ENCODE measurements around the gene GALP. TPM values are rescaled to one million over a fixed set of nuclear protein-coding genes. Genes with fewer than 3 reads are reported as not detected.
"Not testable (repeated sequence)": the region's sequence is repeated elsewhere in the genome, so short reads cannot be mapped to it uniquely, and the experiment has no call there.

Gene GALP
- total and polyA plus RNA-seq, 9 donors = not detected

GRCh38 chr19:56147307-56147706 is 28.5 kb upstream of the GALP start:
- Histone ChIP-seq H3K27ac (ENCODE audit: low read length) (peak overlapping the region; percentile 47), H3K36me3 (ENCODE audit: control insufficient read depth, insufficient read depth, low read length) (peaks cover 25% of the 10 kb centered on the region)
- DNase-seq = peak; percentile 36

GRCh38 chr19:56148096-56148495 is 27.7 kb upstream of the GALP start:
- Histone ChIP-seq H3K36me3 (ENCODE audit: control insufficient read depth, insufficient read depth, low read length) (peaks cover 25% of the 10 kb centered on the region), H3K9me3 (replicated peaks; ENCODE audit: control insufficient read depth, low read depth, low read length) (no peaks in the 10 kb centered on the region), H3K4me3 (ENCODE audit: low read length) (no peak overlapping the region), H3K27me3 (ENCODE audit: control insufficient read depth, insufficient read depth, low read length) (no peaks in the 10 kb centered on the region), H3K4me1 (ENCODE audit: control insufficient read depth, insufficient read depth, low read length) (peaks cover 19% of the 10 kb centered on the region), H3K27ac (ENCODE audit: low read length) (no peak overlapping the region)
- 91% methylated on average over 14 of the region's 15 CpGs for WGBS (ENCODE audit: insufficient coverage)
- DNase-seq = no peak

More at GRCh38 chr19:56147307-56147706, 28.5 kb upstream of the GALP start:
- H3K4me3 ChIP-seq (ENCODE audit: low read length) = no peak overlapping the region
- WGBS (ENCODE audit: insufficient coverage) = 84% methylated on average over 19 of the region's 22 CpGs
- H3K9me3 ChIP-seq (replicated peaks; ENCODE audit: control insufficient read depth, low read depth, low read length) = no peaks in the 10 kb centered on the region
- H3K4me1 ChIP-seq (ENCODE audit: control insufficient read depth, insufficient read depth, low read length) = peaks cover 24% of the 10 kb centered on the region
- no peaks in the 10 kb centered on the region for H3K27me3 ChIP-seq (ENCODE audit: control insufficient read depth, insufficient read depth, low read length)

DNA sequence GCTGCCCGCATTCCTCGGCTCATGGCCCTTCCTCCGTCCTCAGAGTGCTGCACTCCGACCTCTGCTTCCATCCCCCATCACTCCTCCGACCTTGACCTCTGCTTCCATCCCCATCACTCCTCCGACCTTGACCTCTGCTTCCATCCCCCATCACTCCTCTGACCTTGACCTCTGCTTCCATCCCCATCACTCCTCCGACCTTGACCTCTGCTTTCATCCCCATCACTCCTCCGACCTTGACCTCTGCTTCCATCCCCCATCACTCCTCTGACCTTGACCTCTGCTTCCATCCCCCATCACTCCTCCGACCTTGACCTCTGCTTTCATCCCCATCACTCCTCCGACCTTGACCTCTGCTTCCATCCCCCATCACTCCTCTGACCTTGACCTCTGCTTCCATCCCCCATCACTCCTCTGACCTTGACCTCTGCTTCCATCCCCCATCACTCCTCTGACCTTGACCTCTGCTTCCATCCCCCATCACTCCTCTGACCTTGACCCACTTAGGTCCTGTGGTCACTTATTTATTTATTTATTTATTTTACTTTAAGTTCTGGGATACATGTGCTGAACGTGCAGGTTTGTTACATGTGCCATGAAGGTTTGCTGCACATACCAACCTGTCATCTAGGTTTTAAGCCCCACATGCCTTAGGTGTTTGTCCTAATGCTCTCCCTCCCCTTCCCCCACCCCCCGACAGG is 26.7 kb upstream of the GALP start:
- not testable (repeated sequence) for DNase-seq; H3K27me3 ChIP-seq (ENCODE audit: control insufficient read depth, insufficient read depth, low read length); H3K4me3 ChIP-seq (ENCODE audit: low read length); H3K9me3 ChIP-seq (replicated peaks; ENCODE audit: control insufficient read depth, low read depth, low read length); H3K27ac ChIP-seq (ENCODE audit: low read length)
- H3K4me1 ChIP-seq (ENCODE audit: control insufficient read depth, insufficient read depth, low read length) = peaks cover 23% of the 10 kb centered on the region
- 95% methylated on average over 8 of the region's 12 CpGs for WGBS (ENCODE audit: insufficient coverage)
- H3K36me3 ChIP-seq (ENCODE audit: control insufficient read depth, insufficient read depth, low read length) = peaks cover 25% of the 10 kb centered on the region

GRCh38 chr19:56149656-56150038 is 26.2 kb upstream of the GALP start:
- Histone ChIP-seq H3K4me1 (ENCODE audit: control insufficient read depth, insufficient read depth, low read length) (peaks cover 23% of the 10 kb centered on the region), H3K9me3 (replicated peaks; ENCODE audit: control insufficient read depth, low read depth, low read length) (no peaks in the 10 kb centered on the region), H3K27ac (ENCODE audit: low read length) (no peak overlapping the region), H3K27me3 (ENCODE audit: control insufficient read depth, insufficient read depth, low read length) (no peaks in the 10 kb centered on the region), H3K4me3 (ENCODE audit: low read length) (no peak overlapping the region), H3K36me3 (ENCODE audit: control insufficient read depth, insufficient read depth, low read length) (peaks cover 25% of the 10 kb centered on the region)
- DNase-seq = no peak
- 90% methylated on average over 2 of the region's 5 CpGs for WGBS (ENCODE audit: insufficient coverage)

DNA sequence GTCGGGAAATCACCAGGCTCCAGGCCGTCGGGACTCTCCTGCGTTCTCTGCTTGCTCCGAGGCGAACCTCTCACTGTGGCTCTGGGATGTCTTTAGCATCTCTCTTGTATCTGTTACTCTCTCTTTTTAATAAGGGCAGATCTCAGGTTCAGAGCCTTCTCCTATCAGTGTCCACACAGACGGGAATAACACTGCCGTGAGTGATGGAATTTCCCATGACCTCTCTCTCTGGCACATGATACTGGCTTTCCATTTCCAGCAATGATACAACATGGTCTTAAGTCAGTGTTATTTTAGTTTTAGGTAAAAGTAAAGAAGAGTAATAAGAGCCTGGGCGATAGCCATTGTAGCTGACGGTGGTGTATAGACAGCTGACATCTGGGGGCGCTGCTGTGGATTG is 25.4 kb upstream of the GALP start:
- peaks cover 32% of the 10 kb centered on the region for H3K36me3 ChIP-seq (ENCODE audit: control insufficient read depth, insufficient read depth, low read length)
- no peaks in the 10 kb centered on the region for H3K27me3 ChIP-seq (ENCODE audit: control insufficient read depth, insufficient read depth, low read length)
- H3K4me1 ChIP-seq (ENCODE audit: control insufficient read depth, insufficient read depth, low read length) = peaks cover 23% of the 10 kb centered on the region
- H3K4me3 ChIP-seq (ENCODE audit: low read length) = no peak overlapping the region
- H3K27ac ChIP-seq (ENCODE audit: low read length) = no peak overlapping the region
- no peaks in the 10 kb centered on the region for H3K9me3 ChIP-seq (replicated peaks; ENCODE audit: control insufficient read depth, low read depth, low read length)
- peak; percentile 23 for DNase-seq
- WGBS (ENCODE audit: insufficient coverage) = 91% methylated on average over 5 of the region's 11 CpGs

DNA sequence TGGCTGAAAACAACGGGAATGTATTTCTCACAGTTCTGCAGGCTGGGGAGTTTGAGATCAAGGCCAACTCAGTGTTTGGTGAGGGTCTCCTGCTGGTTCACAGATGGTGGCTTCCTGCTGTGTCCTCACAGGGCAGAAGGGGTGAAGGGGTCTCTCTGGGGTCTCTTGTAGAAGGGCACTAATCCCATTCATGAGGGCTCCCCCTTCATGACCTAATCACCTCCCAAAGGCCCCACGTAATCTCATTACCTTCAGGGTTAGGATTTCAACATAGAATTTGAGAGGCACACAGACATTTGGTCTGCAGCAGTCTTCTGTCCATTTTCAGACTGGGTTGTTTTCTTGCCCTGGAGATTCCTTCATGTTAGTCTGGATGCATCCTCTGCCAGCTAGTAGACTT is 23.2 kb upstream of the GALP start:
- Histone ChIP-seq H3K27ac (ENCODE audit: low read length) (no peak overlapping the region), H3K4me3 (ENCODE audit: low read length) (no peak overlapping the region), H3K27me3 (ENCODE audit: control insufficient read depth, insufficient read depth, low read length) (no peaks in the 10 kb centered on the region), H3K4me1 (ENCODE audit: control insufficient read depth, insufficient read depth, low read length) (peaks cover 7% of the 10 kb centered on the region), H3K36me3 (ENCODE audit: control insufficient read depth, insufficient read depth, low read length) (peaks cover 41% of the 10 kb centered on the region), H3K9me3 (replicated peaks; ENCODE audit: control insufficient read depth, low read depth, low read length) (no peaks in the 10 kb centered on the region)
- 88% methylated on average over 1 of the region's 2 CpGs for WGBS (ENCODE audit: insufficient coverage)
- no peak for DNase-seq

GRCh38 chr19:56153507-56153906 is 22.3 kb upstream of the GALP start:
- Histone ChIP-seq H3K9me3 (replicated peaks; ENCODE audit: control insufficient read depth, low read depth, low read length) (no peaks in the 10 kb centered on the region), H3K36me3 (ENCODE audit: control insufficient read depth, insufficient read depth, low read length) (peaks cover 39% of the 10 kb centered on the region), H3K4me1 (ENCODE audit: control insufficient read depth, insufficient read depth, low read length) (peaks cover 6% of the 10 kb centered on the region), H3K27ac (ENCODE audit: low read length) (no peak overlapping the region), H3K27me3 (ENCODE audit: control insufficient read depth, insufficient read depth, low read length) (no peaks in the 10 kb centered on the region), H3K4me3 (ENCODE audit: low read length) (no peak overlapping the region)
- no peak for DNase-seq
- 19% methylated on average over 6 of the region's 6 CpGs for WGBS (ENCODE audit: insufficient coverage)

DNA sequence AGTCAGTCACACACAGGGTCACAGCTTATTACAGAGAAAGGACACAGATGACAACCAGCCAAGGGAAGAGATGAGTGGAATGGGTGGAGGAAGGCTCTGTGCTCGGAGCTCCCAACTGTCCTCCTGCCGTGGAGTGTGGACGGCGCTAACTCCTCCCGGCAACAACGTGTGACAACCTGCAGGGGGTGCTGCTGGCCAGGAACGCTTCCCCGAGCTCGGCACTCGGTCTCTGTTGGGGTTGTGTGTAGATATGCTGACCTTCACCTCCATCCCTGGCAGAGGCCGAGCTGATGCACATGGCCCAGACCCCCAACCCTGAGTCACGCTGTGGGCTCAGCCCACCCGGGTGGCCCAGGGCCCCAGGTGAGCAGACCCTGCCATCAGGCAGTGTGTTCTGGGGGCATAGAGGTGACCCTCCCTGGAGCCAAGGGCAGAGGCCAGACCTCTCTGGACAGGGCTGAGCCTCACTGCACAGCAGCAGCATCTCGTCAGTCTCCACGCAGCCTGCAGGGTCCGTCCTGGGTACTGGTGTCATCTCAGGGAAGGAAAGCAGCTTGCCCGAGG is 20.6 kb upstream of the GALP start:
- Histone ChIP-seq H3K36me3 (ENCODE audit: control insufficient read depth, insufficient read depth, low read length) (peaks cover 40% of the 10 kb centered on the region), H3K9me3 (replicated peaks; ENCODE audit: control insufficient read depth, low read depth, low read length) (no peaks in the 10 kb centered on the region), H3K27ac (ENCODE audit: low read length) (no peak overlapping the region), H3K27me3 (ENCODE audit: control insufficient read depth, insufficient read depth, low read length) (no peaks in the 10 kb centered on the region), H3K4me3 (ENCODE audit: low read length) (no peak overlapping the region), H3K4me1 (ENCODE audit: control insufficient read depth, insufficient read depth, low read length) (peaks cover 6% of the 10 kb centered on the region)
- 74% methylated on average over 9 of the region's 17 CpGs for WGBS (ENCODE audit: insufficient coverage)
- no peak for DNase-seq

DNA sequence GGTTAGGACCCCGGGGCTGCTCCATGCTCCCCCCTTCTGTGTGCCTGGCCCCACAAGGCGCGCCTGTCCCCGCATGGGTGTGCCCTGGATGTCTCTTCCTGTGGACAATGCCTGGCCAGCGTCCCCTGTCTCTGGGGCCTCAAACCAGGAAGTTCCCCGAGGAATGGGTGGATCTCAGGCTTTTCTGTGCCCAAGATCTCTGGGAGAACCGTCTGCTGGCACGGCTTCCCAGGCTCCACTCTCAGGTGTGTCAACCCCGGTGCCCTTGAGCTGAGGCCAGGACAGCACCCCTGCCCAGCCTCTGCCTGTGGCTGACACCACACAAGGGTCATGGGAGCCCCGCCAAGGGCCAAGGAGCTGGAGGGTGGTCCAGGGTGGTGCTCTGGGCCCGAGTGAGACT is 19.0 kb upstream of the GALP start:
- no peak overlapping the region for H3K27ac ChIP-seq (ENCODE audit: low read length)
- WGBS (ENCODE audit: insufficient coverage) = 81% methylated on average over 11 of the region's 11 CpGs

DNA sequence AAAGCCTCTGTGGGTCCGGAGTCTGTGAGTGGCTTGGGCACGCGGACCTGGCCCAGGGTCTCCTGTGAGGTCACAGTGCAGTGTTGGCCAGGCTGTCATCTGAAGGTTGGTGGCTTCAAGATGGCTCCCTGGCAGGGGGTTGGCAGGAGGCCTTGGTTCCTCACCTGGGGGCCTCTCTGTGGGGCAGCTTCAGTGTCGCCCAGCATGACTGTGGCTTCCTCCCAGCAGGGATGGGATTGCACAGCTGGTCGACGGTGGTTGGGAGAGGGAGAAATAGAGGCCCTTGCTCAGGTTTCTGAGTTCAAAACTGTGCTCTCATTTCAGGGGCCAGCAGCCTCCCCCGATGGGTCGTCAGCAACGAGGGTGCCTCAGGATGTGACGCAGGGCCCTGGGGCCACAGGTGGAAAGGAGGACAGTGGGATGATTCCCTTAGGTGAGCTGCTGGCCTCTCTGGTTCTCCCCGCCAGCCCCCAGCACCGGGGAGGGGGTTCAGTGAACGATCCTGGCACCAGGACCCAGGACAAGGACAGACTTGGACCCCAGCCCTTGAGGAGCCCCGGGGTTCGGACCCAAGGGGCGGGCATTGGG is 17.5 kb upstream of the GALP start:
- no peaks in the 10 kb centered on the region for H3K27me3 ChIP-seq (ENCODE audit: control insufficient read depth, insufficient read depth, low read length)
- H3K4me1 ChIP-seq (ENCODE audit: control insufficient read depth, insufficient read depth, low read length) = peaks cover 5% of the 10 kb centered on the region
- no peak overlapping the region for H3K27ac ChIP-seq (ENCODE audit: low read length)
- DNase-seq = no peak
- H3K9me3 ChIP-seq (replicated peaks; ENCODE audit: control insufficient read depth, low read depth, low read length) = no peaks in the 10 kb centered on the region
- peaks cover 45% of the 10 kb centered on the region for H3K36me3 ChIP-seq (ENCODE audit: control insufficient read depth, insufficient read depth, low read length)
- WGBS (ENCODE audit: insufficient coverage) = 94% methylated on average over 7 of the region's 16 CpGs
- no peak overlapping the region for H3K4me3 ChIP-seq (ENCODE audit: low read length)

More for the DNA sequence above, 19.0 kb upstream of the GALP start:
- DNase-seq = no peak
- H3K27me3 ChIP-seq (ENCODE audit: control insufficient read depth, insufficient read depth, low read length) = no peaks in the 10 kb centered on the region
- no peaks in the 10 kb centered on the region for H3K9me3 ChIP-seq (replicated peaks; ENCODE audit: control insufficient read depth, low read depth, low read length)
- peaks cover 45% of the 10 kb centered on the region for H3K36me3 ChIP-seq (ENCODE audit: control insufficient read depth, insufficient read depth, low read length)
- H3K4me1 ChIP-seq (ENCODE audit: control insufficient read depth, insufficient read depth, low read length) = peaks cover 6% of the 10 kb centered on the region
- no peak overlapping the region for H3K4me3 ChIP-seq (ENCODE audit: low read length)
